Mesendoderm (in vitro differentiated cells): ENCODE data around the gene ENPP6.

Experiments
- DNase-seq: peaks from one replicate; pipeline ENCODE4 v3.0.0; 2013
- H2AK5ac ChIP-seq: 2 replicates; pipeline ENCODE4 v1.6.1; 2013; ENCODE audit warnings: low read length, inconsistent platforms
- H2BK120ac ChIP-seq: 2 replicates; pipeline ENCODE4 v1.6.1; 2013; ENCODE audit warnings: low read depth, mild to moderate bottlenecking, low read length, moderate library complexity, mixed read lengths
- H2BK15ac ChIP-seq: replicated peaks from 2 replicates; pipeline ENCODE4 v1.6.1; 2013; ENCODE audit warnings: low read depth, mild to moderate bottlenecking, moderate library complexity
- H2BK5ac ChIP-seq: 2 replicates; pipeline ENCODE4 v1.6.1; 2013; ENCODE audit warnings: low read length, inconsistent platforms
- H3K18ac ChIP-seq: 2 replicates; pipeline ENCODE4 v1.6.1; 2013; ENCODE audit warnings: mild to moderate bottlenecking, low read length, mixed read lengths
- H3K23ac ChIP-seq: one replicate; pipeline ENCODE4 v1.6.1; 2013; ENCODE audit warnings: low read length
- H3K27ac ChIP-seq: 2 replicates; pipeline ENCODE4 v1.5.1; 2013; ENCODE audit warnings: low read depth, mild to moderate bottlenecking, inconsistent platforms, low read length, moderate library complexity
- H3K27me3 ChIP-seq: 2 replicates; pipeline ENCODE4 v1.6.1; 2013; ENCODE audit warnings: low read length, control low read depth, mild to moderate bottlenecking, inconsistent platforms; ENCODE audit not compliant: insufficient read depth, poor library complexity
- H3K36me3 ChIP-seq: 2 replicates; pipeline ENCODE4 v1.6.1; 2013; ENCODE audit warnings: low read length, inconsistent platforms; ENCODE audit not compliant: control insufficient read depth, insufficient read depth
- H3K4ac ChIP-seq: one replicate; pipeline ENCODE4 v1.6.1; 2013; ENCODE audit warnings: low read depth, mild to moderate bottlenecking, low read length, moderate library complexity
- H3K4me1 ChIP-seq: 2 replicates; pipeline ENCODE4 v1.6.1; 2013; ENCODE audit warnings: low read depth, low read length, inconsistent platforms; ENCODE audit not compliant: control insufficient read depth
- H3K4me2 ChIP-seq: 2 replicates; pipeline ENCODE4 v1.6.1; 2013; ENCODE audit warnings: low read length
- H3K4me3 ChIP-seq: 2 replicates; pipeline ENCODE4 v1.5.1; 2013; ENCODE audit warnings: mild to moderate bottlenecking, low read length
- H3K56ac ChIP-seq: one replicate; pipeline ENCODE4 v1.6.1; 2013; ENCODE audit warnings: low read length
- H3K79me1 ChIP-seq: 2 replicates; pipeline ENCODE4 v1.6.1; 2013; ENCODE audit warnings: low read length, inconsistent platforms
- H3K79me2 ChIP-seq: 2 replicates; pipeline ENCODE4 v1.6.1; 2013; ENCODE audit warnings: mild to moderate bottlenecking, low read length; ENCODE audit not compliant: control insufficient read depth, insufficient read depth
- H3K9ac ChIP-seq: 2 replicates; pipeline ENCODE4 v1.6.1; 2013; ENCODE audit warnings: low read length, inconsistent platforms
- H4K5ac ChIP-seq: one replicate; pipeline ENCODE4 v1.6.1; 2013; ENCODE audit warnings: low read length
- H4K8ac ChIP-seq: one replicate; pipeline ENCODE4 v1.6.1; 2013; ENCODE audit warnings: low read depth, mild to moderate bottlenecking, control low read depth, low read length, moderate library complexity
- WGBS: extraction: QIAGEN DNeasy Blood & Tissue Kit; methylation state at CpG from one replicate; pipeline ENCODE4 v1.1.7; 2013; ENCODE audit warnings: low lambda C conversion rate, missing lambda C conversion rate; ENCODE audit not compliant: insufficient coverage; ENCODE audit errors: extremely low coverage; 5-methylcytosine and 5-hydroxymethylcytosine counted together

Gene ENPP6

DNA sequence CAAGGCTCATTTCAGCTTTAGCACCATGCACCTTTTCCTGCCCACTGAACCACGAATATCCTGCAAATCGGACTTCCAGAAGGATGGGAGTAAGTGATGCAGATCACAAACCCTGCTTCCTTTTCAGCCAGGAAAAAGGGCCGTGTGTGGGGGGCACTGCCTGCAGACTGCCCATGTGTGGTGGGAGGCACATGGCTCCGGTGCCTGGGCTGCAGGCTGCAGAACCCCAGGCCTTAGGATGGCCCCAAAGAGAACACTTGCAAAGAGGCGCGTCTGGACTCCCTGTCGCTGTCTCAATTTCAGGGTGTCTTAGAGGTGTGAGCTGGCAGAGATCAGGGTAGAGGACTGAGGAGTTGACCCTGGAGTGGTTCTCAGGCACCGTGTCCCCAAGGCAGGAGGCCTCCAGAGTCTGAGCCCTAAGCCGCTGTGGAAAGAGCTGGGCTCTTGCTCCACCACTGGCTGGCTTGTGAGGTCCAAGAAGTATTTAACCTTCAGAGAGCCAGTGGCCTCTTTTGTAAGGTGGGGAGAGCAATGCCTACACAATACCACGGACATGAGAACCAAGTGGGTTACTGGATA, 97.0 kb downstream of the ENPP6 start:
- H3K36me3 ChIP-seq = no peaks in the 10 kb centered on the region
- H3K4ac ChIP-seq = no peak overlapping the region
- H3K56ac ChIP-seq = no peak overlapping the region
- H2BK120ac ChIP-seq = no peak overlapping the region
- H3K9ac ChIP-seq = no peak overlapping the region
- no peak overlapping the region for H3K27ac ChIP-seq
- no peak overlapping the region for H3K4me2 ChIP-seq
- no CpG with 5 or more reads among the region's 10 CpGs for WGBS
- H3K27me3 ChIP-seq = no peaks in the 10 kb centered on the region
- H3K4me1 ChIP-seq = no peaks in the 10 kb centered on the region
- no peaks in the 10 kb centered on the region for H3K79me1 ChIP-seq
- H3K18ac ChIP-seq = no peak overlapping the region
- H4K8ac ChIP-seq = no peak overlapping the region
- H3K23ac ChIP-seq = no peak overlapping the region
- no peak overlapping the region for H2BK15ac ChIP-seq
- no peak for DNase-seq
- no peak overlapping the region for H3K4me3 ChIP-seq
- H2BK5ac ChIP-seq = no peak overlapping the region
- H3K79me2 ChIP-seq = no peaks in the 10 kb centered on the region
- no peak overlapping the region for H2AK5ac ChIP-seq
- H4K5ac ChIP-seq = no peak overlapping the region

DNA sequence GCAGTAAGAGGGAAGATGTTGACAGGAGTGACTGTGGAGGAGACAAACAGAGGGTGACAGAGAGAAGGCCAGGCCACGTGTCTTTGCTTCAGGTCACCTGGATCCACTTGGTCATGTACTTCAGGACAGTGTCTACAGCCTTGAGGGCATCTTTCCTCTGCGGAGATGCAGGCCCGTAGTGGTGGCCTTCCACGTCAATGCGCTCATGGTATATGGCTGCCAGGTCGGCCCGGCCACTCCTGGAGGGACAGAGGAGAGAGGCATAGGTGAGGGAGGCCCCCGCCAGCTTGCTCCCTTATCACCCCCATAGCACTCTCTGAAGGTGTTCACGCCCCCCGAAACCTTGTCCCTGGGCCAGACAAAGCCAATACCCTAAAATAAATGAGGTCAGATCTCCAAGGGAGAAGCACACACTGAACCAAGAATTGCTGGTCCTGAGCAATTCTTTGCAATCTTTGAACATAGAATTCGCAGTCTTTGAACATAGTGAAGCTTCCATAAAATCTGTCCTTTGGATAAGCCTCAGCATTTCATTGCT, 99.9 kb downstream of the ENPP6 start:
- H3K9ac ChIP-seq = no peak overlapping the region
- WGBS = no CpG with 5 or more reads among the region's 11 CpGs
- H3K79me1 ChIP-seq = no peaks in the 10 kb centered on the region
- no peaks in the 10 kb centered on the region for H3K36me3 ChIP-seq
- no peak overlapping the region for H2BK120ac ChIP-seq
- H3K18ac ChIP-seq = no peak overlapping the region
- no peak overlapping the region for H3K4me3 ChIP-seq
- H4K8ac ChIP-seq = no peak overlapping the region
- H3K27me3 ChIP-seq = no peaks in the 10 kb centered on the region
- DNase-seq = no peak
- no peaks in the 10 kb centered on the region for H3K79me2 ChIP-seq
- H3K4ac ChIP-seq = no peak overlapping the region
- H3K23ac ChIP-seq = no peak overlapping the region
- no peaks in the 10 kb centered on the region for H3K4me1 ChIP-seq
- no peak overlapping the region for H3K56ac ChIP-seq
- H2AK5ac ChIP-seq = no peak overlapping the region
- H3K27ac ChIP-seq = no peak overlapping the region
- no peak overlapping the region for H2BK5ac ChIP-seq
- no peak overlapping the region for H4K5ac ChIP-seq
- no peak overlapping the region for H2BK15ac ChIP-seq
- H3K4me2 ChIP-seq = no peak overlapping the region

- Histone ChIP-seq H3K4me3 (no peak overlapping the region), H4K8ac (no peak overlapping the region), H3K23ac (no peak overlapping the region), H3K79me2 (no peaks in the 10 kb centered on the region), H2BK120ac (no peak overlapping the region), H3K18ac (no peak overlapping the region), H2BK5ac (no peak overlapping the region), H4K5ac (no peak overlapping the region), H3K56ac (no peak overlapping the region), H3K4me1 (no peaks in the 10 kb centered on the region), H3K36me3 (no peaks in the 10 kb centered on the region), H3K4ac (no peak overlapping the region), H2AK5ac (no peak overlapping the region), H3K4me2 (no peak overlapping the region), H3K79me1 (no peaks in the 10 kb centered on the region), H3K27ac (no peak overlapping the region), H2BK15ac (no peak overlapping the region), H3K9ac (no peak overlapping the region), H3K27me3 (no peaks in the 10 kb centered on the region)
- WGBS = no CpG with 5 or more reads among the region's 4 CpGs
- DNase-seq = no peak
These were observed 102.3 kb downstream of the ENPP6 start for GRCh38 chr4:184115399-184115798.

- H2BK120ac ChIP-seq = no peak overlapping the region
- no peak overlapping the region for H3K4me2 ChIP-seq
- no peak overlapping the region for H4K5ac ChIP-seq
- no peak overlapping the region for H2BK15ac ChIP-seq
- no CpG with 5 or more reads among the region's 8 CpGs for WGBS
- no peaks in the 10 kb centered on the region for H3K4me1 ChIP-seq
- H3K4ac ChIP-seq = no peak overlapping the region
- no peak overlapping the region for H3K23ac ChIP-seq
- H4K8ac ChIP-seq = no peak overlapping the region
- H3K4me3 ChIP-seq = no peak overlapping the region
- peak; percentile 27 for DNase-seq
- H3K79me2 ChIP-seq = no peaks in the 10 kb centered on the region
- no peak overlapping the region for H3K18ac ChIP-seq
- no peak overlapping the region for H2BK5ac ChIP-seq
- H3K27ac ChIP-seq = no peak overlapping the region
- H3K9ac ChIP-seq = no peak overlapping the region
- no peaks in the 10 kb centered on the region for H3K27me3 ChIP-seq
- no peak overlapping the region for H3K56ac ChIP-seq
- no peaks in the 10 kb centered on the region for H3K36me3 ChIP-seq
- no peak overlapping the region for H2AK5ac ChIP-seq
- H3K79me1 ChIP-seq = no peaks in the 10 kb centered on the region
These were observed 103.2 kb downstream of the ENPP6 start for GRCh38 chr4:184114431-184114830.

DNA sequence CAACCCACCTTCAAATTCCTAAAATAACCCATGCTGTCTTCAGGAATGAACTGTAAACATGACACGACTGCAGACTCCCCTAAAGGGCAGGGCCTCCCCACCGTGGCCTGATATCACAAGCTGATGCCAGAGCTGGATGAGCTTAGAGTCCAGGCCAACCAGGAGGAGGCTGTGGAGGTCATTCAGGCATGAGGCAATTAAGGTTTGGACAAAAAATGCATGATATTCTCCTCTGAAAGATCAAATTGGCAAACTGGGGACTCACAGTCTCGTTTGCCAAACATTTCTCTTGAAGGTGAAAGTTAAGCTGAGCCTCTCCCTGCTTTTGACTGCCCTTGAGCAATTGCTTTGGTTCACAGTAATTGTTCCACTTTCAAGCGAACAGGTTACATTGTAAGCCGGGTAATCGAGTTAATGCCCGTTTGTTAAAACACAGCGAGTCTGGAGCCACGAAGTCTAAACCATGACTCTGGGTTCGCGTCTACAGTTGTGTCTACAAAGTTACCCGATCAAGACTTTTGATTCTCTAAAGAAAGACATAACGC, 105.6 kb downstream of the ENPP6 start:
- H3K4me2 ChIP-seq = no peak overlapping the region
- no peak overlapping the region for H3K56ac ChIP-seq
- no peak overlapping the region for H3K27ac ChIP-seq
- no peaks in the 10 kb centered on the region for H3K79me1 ChIP-seq
- H2BK120ac ChIP-seq = no peak overlapping the region
- no peak overlapping the region for H2AK5ac ChIP-seq
- no peak overlapping the region for H3K9ac ChIP-seq
- WGBS = no CpG with 5 or more reads among the region's 13 CpGs
- no peak overlapping the region for H3K4me3 ChIP-seq
- H4K8ac ChIP-seq = no peak overlapping the region
- no peak overlapping the region for H3K4ac ChIP-seq
- H2BK15ac ChIP-seq = no peak overlapping the region
- H4K5ac ChIP-seq = no peak overlapping the region
- H3K27me3 ChIP-seq = no peaks in the 10 kb centered on the region
- H3K36me3 ChIP-seq = no peaks in the 10 kb centered on the region
- no peaks in the 10 kb centered on the region for H3K79me2 ChIP-seq
- H3K4me1 ChIP-seq = no peaks in the 10 kb centered on the region
- H2BK5ac ChIP-seq = no peak overlapping the region
- no peak for DNase-seq
- H3K18ac ChIP-seq = no peak overlapping the region
- H3K23ac ChIP-seq = no peak overlapping the region
